GM19043 (cell line): Measurements from ENCODE around the gene IFNB1.

Experiments used
- ATAC-seq: cut with Tn5 transposase; IDR thresholded peaks from one replicate; pipeline ENCODE4 v1.9.1; 2021; ENCODE audit warnings: low read depth; ENCODE audit not compliant: unreplicated experiment

Gene IFNB1

GRCh38 chr9:21070906-21071305 lies 6.8 kb downstream of the IFNB1 start:
- no peak for ATAC-seq

- no peak for ATAC-seq
These were observed 7.6 kb downstream of the IFNB1 start for GRCh38 chr9:21070171-21070571.

- ATAC-seq, result peak; percentile 77
These were observed 16.7 kb downstream of the IFNB1 start for GRCh38 chr9:21060919-21061561.

DNA sequence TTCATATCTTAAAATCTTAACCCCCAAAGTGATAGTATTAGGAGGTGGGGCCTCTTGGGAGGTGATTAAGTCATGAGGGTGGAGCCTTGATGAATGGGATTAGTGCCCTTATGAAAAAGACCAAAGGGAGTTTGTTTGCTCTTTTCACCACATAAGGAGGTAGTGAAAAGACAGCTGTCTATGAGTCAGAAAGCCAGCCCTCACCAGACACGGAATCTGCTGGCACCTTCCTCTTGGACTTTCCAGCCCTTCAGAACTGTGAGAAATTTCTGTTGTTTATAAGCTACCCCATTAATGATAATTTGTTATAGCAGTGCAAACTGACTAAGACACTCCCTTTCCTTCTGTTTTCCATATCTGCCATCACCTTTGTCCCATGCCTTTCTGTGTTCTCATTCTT lies 20.8 kb downstream of the IFNB1 start:
- ATAC-seq, result no peak

- ATAC-seq, result no peak
These were observed 23.9 kb downstream of the IFNB1 start for GRCh38 chr9:21053851-21054250.

DNA sequence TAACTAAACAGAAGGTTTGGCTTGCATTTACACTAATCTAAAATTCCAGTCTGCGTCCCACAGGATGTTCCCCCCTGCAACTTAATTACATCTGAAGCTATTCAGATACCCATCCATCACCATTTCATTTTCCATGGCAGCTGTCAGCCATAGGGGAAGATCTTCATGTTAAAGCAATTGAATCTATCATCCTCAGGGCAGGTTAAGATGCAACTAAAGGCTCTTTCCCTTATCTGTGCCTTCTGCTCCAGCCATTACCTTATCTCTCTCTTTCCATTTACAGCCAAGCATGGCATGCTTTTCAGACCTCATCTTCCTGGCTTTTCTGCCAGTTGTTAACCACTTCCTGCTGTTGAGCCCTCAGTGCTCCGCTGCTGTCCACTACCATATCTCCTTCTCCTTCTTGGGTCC lies 30.5 kb downstream of the IFNB1 start:
- ATAC-seq, result no peak

DNA sequence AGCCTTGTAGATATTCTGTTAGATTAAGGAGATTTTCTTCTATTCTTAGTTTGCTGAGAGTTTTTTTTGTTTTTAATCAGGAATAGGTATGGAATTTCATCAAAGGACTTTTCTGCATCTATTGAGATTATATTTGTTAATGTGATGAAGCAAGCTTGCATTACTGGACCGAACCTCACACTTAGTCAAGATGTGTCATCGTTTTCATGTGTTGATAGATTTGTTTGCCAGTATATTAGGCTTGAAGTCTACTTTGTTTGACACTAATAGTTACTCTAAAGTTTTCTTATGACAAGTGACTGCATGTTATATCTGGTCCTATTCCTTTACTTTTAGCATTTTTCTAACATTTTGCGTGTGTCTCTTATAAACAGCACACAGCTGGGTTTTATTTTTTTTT lies 33.9 kb downstream of the IFNB1 start:
- no peak for ATAC-seq

- ATAC-seq, result no peak
These were observed 35.3 kb downstream of the IFNB1 start for GRCh38 chr9:21042466-21042865.

DNA sequence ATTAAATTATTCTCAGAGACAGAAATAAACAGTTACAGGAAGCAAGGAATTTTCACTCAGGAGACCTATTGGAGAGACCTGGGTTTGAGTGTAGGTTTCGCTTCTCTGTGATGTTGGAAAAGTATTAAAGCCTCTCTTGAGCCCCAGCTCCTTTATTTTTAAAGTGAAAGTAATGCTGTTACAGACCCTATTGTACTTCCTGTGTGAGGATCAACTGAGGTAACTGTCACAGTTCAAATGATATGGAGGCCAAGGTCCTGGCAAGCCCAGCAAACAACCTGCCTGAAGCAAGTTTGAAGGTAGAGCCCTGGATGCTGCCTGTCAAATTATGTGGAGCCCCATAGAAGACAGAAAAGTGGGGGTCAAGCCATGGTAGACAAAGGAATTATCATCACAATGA lies 38.4 kb downstream of the IFNB1 start:
- no peak for ATAC-seq

GRCh38 chr9:21037278-21037677 lies 40.5 kb downstream of the IFNB1 start:
- no peak for ATAC-seq

- no peak for ATAC-seq
These were observed 45.9 kb downstream of the IFNB1 start for GRCh38 chr9:21031808-21032183.

- peak; percentile 78 for ATAC-seq
These were observed 46.5 kb downstream of the IFNB1 start, which contains the start of gene HACD4 for GRCh38 chr9:21031091-21031807. Gene HACD4, minus strand, starts transcription at chr9:21031640. Its CDS starts 50 bp downstream, at chr9:21031590.

DNA sequence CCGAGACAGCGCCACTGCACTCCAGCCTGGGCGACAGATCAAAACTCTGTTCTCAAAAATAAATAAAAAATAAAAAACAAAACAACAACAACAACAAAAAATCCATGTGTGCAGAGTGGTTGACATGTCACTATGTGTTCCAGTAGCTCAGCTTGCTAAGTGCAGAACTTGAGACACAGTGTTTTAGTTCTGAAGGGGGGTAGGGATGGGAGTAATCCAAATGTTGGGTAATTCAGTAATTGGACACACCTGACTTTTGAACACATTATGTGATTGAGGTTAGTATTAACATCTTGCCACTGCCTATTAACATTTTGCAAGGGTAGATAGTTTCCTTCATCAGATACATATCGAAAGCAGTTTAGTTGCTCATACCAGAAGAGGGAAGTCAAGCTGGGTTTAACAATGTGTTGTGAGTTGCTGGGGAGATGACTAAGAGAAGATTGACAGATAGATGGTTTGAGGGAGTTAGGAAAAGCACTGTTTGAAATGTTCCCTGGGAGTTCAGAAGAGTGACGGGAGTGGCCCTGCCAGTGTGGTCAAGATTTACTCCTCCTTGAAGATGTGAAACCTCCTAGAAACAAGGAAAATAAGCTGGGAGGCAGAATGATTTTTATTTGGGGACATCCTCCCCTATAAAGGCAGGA lies 47.2 kb downstream of the IFNB1 start:
- ATAC-seq, result peak; percentile 70

- ATAC-seq, result no peak
These were observed 48.1 kb downstream of the IFNB1 start for GRCh38 chr9:21029661-21030060.

DNA sequence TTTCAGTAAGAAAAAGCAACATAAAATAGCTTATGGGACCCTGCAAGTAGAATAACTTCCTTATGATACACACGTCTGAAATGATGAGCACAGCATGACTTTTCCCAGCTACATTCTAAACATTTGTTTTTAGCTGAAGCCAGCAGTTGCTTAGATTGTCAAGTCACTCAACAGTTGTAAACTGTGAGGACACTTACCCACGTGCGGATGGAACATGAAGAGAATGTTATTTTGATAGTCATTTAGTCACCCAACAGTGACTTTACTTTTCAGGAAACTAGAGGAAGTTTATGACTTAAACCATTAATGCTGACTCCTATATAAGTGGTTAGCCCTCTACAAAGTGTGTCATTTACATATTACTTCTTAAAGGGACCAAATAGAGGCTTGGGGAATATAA lies 49.3 kb downstream of the IFNB1 start:
- ATAC-seq, result no peak

DNA sequence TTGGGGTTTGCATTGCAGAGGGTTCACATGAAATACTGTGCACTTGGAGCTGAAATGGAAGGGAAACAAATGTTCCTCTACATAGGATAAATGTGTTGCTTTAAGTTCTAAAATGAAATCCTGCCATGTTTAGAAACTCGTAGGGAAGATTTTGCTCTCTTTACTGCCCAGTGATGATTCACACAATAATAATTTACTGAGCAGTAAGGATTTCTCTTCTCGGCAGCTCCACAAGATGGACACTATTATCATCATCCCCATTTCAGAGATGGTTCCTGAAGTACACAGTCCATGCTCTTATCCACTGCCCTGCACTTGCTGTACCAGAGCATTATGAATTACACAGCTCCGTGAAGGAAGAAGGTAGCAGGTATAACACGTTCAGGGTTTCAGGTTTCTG lies 50.4 kb downstream of the IFNB1 start:
- no peak for ATAC-seq
